Activated T-helper 2 cell treated with anti-CD3 and anti-CD28 coated beads, Interferon-gamma antibody, Interleukin-2, Interleukin-4, amounts not matched to agents 10 μg/mL and 5 μg/mL and 100 μg/mL, durations not matched to agents 14 hours and 24 hours and 36 hours (primary cell): ENCODE results near the gene ZIC1. TPM values are rescaled to one million over a fixed set of nuclear protein-coding genes. Genes with fewer than 3 reads are reported as not detected.

Experiments
- DNase-seq: peaks from one replicate; pipeline ENCODE4 v3.0.0; 2021; ENCODE audit warnings: low spot score
- H3K27ac Mint-ChIP-seq: one replicate; pipeline ENCODE4 v1.8.0; 2021; ENCODE audit warnings: mixed read lengths
- H3K27me3 Mint-ChIP-seq: one replicate; pipeline ENCODE4 v1.8.0; 2021; ENCODE audit warnings: low read depth, mixed read lengths
- H3K36me3 Mint-ChIP-seq: one replicate; pipeline ENCODE4 v1.8.0; 2021; ENCODE audit warnings: low read depth, mixed read lengths
- H3K4me1 Mint-ChIP-seq: one replicate; pipeline ENCODE4 v1.8.0; 2021; ENCODE audit warnings: low read depth, mixed read lengths
- H3K4me3 Mint-ChIP-seq: one replicate; pipeline ENCODE4 v1.8.0; 2021; ENCODE audit warnings: low read depth, mild to moderate bottlenecking, moderate library complexity, mixed read lengths
- H3K9me3 Mint-ChIP-seq: one replicate; pipeline ENCODE4 v1.8.0; 2021; ENCODE audit warnings: mixed read lengths
- intact Hi-C: fragments of 100-400 bp; cut with micrococcal nuclease; formaldehyde crosslinking; loops from one replicate; pipeline ENCODE4 v1.15.1; 2023
- total RNA-seq: library from RNA; stranded (reverse); gene quantifications from 2 replicates; pipeline ENCODE4 v1.2.3, GENCODE V29; 2022

Gene ZIC1
- total RNA-seq, 1 donor from 2014 or later: not detected

GRCh38 chr3:147403511-147403910, 5.7 kb upstream of the ZIC1 start:
- Mint-ChIP-seq H3K4me1 (peaks cover 2% of the 10 kb centered on the region), H3K27ac (no peak overlapping the region), H3K9me3 (peaks cover 11% of the 10 kb centered on the region), H3K27me3 (peaks cover 63% of the 10 kb centered on the region), H3K4me3 (no peak overlapping the region), H3K36me3 (peaks cover 6% of the 10 kb centered on the region)
- no peak for DNase-seq
- intact Hi-C loops: no loop called here

GRCh38 chr3:147404000-147404799, 5.0 kb upstream of the ZIC1 start:
- Mint-ChIP-seq H3K27me3 (peaks cover 63% of the 10 kb centered on the region), H3K36me3 (peaks cover 9% of the 10 kb centered on the region), H3K4me3 (no peak overlapping the region), H3K27ac (no peak overlapping the region), H3K4me1 (peaks cover 3% of the 10 kb centered on the region), H3K9me3 (peaks cover 14% of the 10 kb centered on the region)
- no peak for DNase-seq
- intact Hi-C loops: no loop called here

GRCh38 chr3:147404800-147405230, 4.3 kb upstream of the ZIC1 start:
- H3K4me1 Mint-ChIP-seq: peaks cover 3% of the 10 kb centered on the region
- no peak for DNase-seq
- peaks cover 14% of the 10 kb centered on the region for H3K9me3 Mint-ChIP-seq
- intact Hi-C loops: no loop called here
- no peak overlapping the region for H3K27ac Mint-ChIP-seq
- H3K4me3 Mint-ChIP-seq: no peak overlapping the region
- H3K27me3 Mint-ChIP-seq: peaks cover 63% of the 10 kb centered on the region
- H3K36me3 Mint-ChIP-seq: peaks cover 9% of the 10 kb centered on the region

DNA sequence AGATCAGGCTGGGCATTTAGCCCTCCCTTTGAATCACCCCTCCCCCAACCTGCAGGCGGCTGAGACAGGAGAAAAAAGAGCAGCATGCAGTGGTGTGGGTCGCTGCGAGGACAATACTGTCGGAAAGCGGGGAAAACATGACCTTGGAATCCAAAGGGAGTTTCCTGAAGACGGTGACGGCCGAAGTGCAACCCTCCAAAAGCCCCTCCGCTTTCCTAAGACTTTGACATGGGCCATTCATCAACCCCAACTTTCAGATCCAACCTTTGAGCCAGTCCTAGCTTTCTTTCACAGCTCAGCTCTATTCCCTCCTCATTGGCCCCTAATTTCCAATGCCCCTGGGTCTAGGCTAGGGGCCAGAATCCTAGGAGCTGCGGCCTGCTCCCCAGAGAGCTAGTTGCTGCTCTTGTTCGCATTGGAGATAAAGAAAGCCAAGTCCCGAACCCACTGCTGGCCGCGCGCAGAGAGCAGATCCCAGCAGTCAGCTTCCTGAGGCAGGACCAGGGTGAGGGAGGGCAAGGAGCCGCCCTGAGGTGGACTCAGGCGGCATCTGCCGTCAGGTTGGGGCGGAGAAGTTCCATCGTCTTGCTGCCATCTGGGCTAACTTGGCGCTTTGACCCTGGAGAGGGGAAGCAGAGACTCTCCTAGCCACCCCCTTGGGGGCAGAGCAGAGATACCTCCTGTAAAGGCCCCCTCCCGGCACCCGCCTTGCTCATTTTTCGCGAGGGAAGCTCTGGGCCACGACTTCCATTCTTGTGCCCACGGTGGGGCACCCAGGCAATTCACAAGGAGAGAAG, 3.7 kb upstream of the ZIC1 start:
- DNase-seq: no peak
- H3K27ac Mint-ChIP-seq: no peak overlapping the region
- H3K4me3 Mint-ChIP-seq: no peak overlapping the region
- H3K4me1 Mint-ChIP-seq: peaks cover 3% of the 10 kb centered on the region
- H3K36me3 Mint-ChIP-seq: peaks cover 9% of the 10 kb centered on the region
- intact Hi-C loops: no loop called here
- H3K9me3 Mint-ChIP-seq: peaks cover 14% of the 10 kb centered on the region
- peaks cover 63% of the 10 kb centered on the region for H3K27me3 Mint-ChIP-seq

DNA sequence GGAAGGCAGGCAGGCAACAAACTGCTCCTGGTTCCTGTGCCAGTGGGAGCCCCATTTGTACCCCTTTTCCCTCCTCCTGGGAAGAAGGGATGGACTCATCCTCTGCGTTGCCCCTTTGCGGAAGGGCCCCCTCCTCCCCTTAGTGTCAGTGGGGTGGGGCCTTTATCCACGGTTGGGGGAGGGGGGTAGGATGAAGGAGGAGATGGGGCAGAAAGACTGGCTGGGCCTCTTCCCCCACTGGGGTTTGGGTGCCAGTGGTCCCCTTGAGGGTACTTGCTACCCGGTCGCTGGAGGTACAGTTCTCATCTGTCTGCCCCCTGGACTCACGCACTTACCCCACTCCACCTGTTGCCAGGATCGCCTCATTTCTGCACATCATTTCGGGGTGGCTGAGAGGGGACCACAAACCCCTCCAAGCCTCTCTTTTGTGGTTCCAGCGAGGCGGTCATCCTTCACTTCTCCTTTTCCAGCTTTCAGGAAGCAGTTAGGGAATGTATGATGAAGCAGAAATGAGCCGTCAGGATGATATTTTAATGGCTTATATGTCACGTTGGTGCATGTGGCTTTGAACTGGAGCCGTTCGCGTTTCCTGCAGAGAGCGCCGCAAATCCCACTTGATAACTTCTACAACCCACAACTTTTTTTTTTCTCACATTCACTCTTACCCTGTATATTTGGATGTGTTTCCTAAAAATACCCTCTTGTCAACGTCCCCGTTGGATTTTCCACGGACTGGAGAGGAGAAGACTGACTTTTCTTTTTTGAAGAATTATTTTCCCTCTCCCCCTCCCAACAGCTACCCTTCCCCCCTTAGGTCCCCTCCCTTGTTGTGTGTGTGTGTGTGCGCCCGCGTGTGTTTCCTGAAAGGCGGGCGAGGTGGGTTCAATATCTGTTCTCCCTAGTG, 2.9 kb upstream of the ZIC1 start, which contains the start of gene ZIC4:
Gene ZIC4, minus strand, starts transcription at position 516 of the 904 bp plus-strand sequence. CDS start 3,746 bp downstream, outside the sequence.
- Mint-ChIP-seq H3K27me3 (peaks cover 67% of the 10 kb centered on the region), H3K27ac (no peak within 1 kb of the TSS), H3K4me1 (peaks cover 6% of the 10 kb centered on the region), H3K36me3 (peaks cover 9% of the 10 kb centered on the region), H3K9me3 (peaks cover 14% of the 10 kb centered on the region), H3K4me3 (no peak within 1 kb of the TSS)
- intact Hi-C loops: no loop called here
- no peak for DNase-seq

- Mint-ChIP-seq H3K27me3 (peaks cover 71% of the 10 kb centered on the region), H3K27ac (no peak overlapping the region), H3K36me3 (peaks cover 9% of the 10 kb centered on the region), H3K9me3 (peaks cover 14% of the 10 kb centered on the region), H3K4me1 (peaks cover 8% of the 10 kb centered on the region), H3K4me3 (no peak overlapping the region)
- DNase-seq: no peak
- intact Hi-C loops: no loop called here
These were observed 2.1 kb upstream of the ZIC1 start for GRCh38 chr3:147407114-147407497.

DNA sequence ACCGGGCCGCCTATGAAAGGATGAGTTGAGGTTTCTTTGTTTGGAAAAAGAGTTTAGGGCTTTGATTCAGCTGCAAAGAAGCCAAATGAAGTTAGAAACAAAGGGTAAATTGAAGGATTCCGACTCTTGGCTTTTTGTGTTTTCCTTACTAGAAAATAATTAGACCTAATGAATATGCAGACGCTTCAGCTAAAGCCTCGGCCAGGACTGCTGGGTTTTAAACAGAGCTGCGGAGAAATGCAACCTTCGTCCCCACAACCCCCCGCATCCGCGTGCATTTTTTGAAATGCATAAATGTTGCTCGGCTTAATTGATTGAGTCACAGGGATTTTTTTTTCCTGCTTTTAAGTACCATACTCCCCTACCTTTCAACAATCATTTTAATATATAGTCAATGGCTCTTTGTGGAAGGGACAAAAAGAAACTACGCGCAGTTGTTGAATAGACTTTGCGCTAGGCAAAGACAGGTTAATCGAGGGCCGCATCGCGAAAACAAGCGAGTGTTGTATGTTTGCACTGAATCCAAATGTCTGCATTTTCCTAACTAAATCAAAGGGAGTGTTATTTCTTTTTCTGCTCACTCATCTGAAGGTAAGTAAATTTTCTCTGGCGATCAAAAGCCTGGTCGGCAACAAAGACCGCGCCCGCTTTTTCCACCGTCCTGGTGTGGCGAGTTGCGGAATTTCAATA, 1.5 kb upstream of the ZIC1 start:
- peak overlapping the region; percentile 68 for H3K27ac Mint-ChIP-seq
- peaks cover 9% of the 10 kb centered on the region for H3K36me3 Mint-ChIP-seq
- peaks cover 10% of the 10 kb centered on the region for H3K4me1 Mint-ChIP-seq
- no peak overlapping the region for H3K4me3 Mint-ChIP-seq
- H3K27me3 Mint-ChIP-seq: peaks cover 71% of the 10 kb centered on the region
- peaks cover 14% of the 10 kb centered on the region for H3K9me3 Mint-ChIP-seq
- intact Hi-C loops: loop anchor here (2.0 kb wide), 1 partner anchor 15 kb away; no protein-coding TSS in a partner anchor
- no peak for DNase-seq

- DNase-seq: no peak
- Mint-ChIP-seq H3K36me3 (peaks cover 12% of the 10 kb centered on the region), H3K27ac (peak overlapping the region; percentile 76), H3K4me3 (no peak overlapping the region), H3K4me1 (peaks cover 13% of the 10 kb centered on the region), H3K9me3 (peaks cover 14% of the 10 kb centered on the region), H3K27me3 (peaks cover 75% of the 10 kb centered on the region)
- intact Hi-C loops: loop anchor here (2.0 kb wide), 1 partner anchor 14 kb away; no protein-coding TSS in a partner anchor
These were observed 721 bp upstream of the ZIC1 start for GRCh38 chr3:147408188-147409100.

DNA sequence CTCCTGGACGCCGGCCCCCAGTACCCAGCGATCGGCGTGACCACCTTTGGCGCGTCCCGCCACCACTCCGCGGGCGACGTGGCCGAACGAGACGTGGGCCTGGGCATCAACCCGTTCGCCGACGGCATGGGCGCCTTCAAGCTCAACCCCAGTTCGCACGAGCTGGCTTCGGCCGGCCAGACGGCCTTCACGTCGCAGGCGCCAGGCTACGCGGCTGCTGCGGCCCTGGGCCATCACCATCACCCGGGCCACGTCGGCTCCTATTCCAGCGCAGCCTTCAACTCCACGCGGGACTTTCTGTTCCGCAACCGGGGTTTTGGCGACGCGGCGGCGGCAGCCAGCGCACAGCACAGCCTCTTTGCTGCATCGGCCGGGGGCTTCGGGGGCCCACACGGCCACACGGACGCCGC, 956 bp downstream of the ZIC1 start:
- no peak overlapping the region for H3K27ac Mint-ChIP-seq
- peaks cover 12% of the 10 kb centered on the region for H3K36me3 Mint-ChIP-seq
- no peak overlapping the region for H3K4me3 Mint-ChIP-seq
- intact Hi-C loops: loop anchor here (5.0 kb wide), 1 partner anchor 33 kb away; no protein-coding TSS in a partner anchor
- peaks cover 14% of the 10 kb centered on the region for H3K9me3 Mint-ChIP-seq
- DNase-seq: no peak
- H3K4me1 Mint-ChIP-seq: peaks cover 15% of the 10 kb centered on the region
- peaks cover 74% of the 10 kb centered on the region for H3K27me3 Mint-ChIP-seq

DNA sequence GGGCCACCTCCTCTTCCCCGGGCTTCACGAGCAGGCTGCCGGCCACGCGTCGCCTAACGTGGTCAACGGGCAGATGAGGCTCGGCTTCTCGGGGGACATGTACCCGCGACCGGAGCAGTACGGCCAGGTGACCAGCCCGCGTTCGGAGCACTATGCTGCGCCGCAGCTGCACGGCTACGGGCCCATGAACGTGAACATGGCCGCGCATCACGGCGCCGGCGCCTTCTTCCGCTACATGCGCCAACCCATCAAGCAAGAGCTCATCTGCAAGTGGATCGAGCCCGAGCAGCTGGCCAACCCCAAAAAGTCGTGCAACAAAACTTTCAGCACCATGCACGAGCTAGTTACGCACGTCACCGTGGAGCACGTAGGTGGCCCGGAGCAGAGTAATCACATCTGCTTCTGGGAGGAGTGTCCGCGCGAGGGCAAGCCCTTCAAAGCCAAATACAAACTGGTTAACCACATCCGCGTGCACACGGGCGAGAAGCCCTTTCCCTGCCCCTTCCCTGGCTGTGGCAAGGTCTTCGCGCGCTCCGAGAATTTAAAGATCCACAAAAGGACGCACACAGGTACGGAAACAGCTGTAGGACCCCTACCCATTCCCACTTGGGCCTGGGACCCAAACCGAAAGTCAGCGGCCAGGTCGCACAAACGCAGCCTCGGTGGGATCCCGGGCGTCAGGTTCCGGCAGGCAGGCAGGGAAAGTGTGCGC, 1.5 kb downstream of the ZIC1 start:
- DNase-seq: no peak
- Mint-ChIP-seq H3K9me3 (peaks cover 14% of the 10 kb centered on the region), H3K36me3 (peaks cover 12% of the 10 kb centered on the region), H3K27ac (peak overlapping the region; percentile 49), H3K4me3 (no peak overlapping the region), H3K4me1 (peaks cover 15% of the 10 kb centered on the region), H3K27me3 (peaks cover 71% of the 10 kb centered on the region)
- intact Hi-C loops: loop anchor here (5.0 kb wide), 1 partner anchor 33 kb away; no protein-coding TSS in a partner anchor
